Mesothelial cell of epicardium (in vitro differentiated cells): Measurements from ENCODE around the gene SLC44A1. TPM values are rescaled to one million over a fixed set of nuclear protein-coding genes. Genes with fewer than 3 reads are reported as not detected.

Source experiments
- DNase-seq, 2 experiments: peaks; one replicate each; pipeline ENCODE4 v3.0.0; 2021; ENCODE audit warnings: low spot score in 2 of 2; ENCODE audit not compliant: unreplicated experiment in 2 of 2
- H3K27ac Mint-ChIP-seq: 2 replicates; pipeline ENCODE4 v1.8.0; 2021; ENCODE audit warnings: mixed read lengths
- H3K27me3 Mint-ChIP-seq: 2 replicates; pipeline ENCODE4 v1.8.0; 2021; ENCODE audit warnings: low read depth, mixed read lengths
- H3K36me3 Mint-ChIP-seq: 2 replicates; pipeline ENCODE4 v1.8.0; 2021; ENCODE audit warnings: mixed read lengths
- H3K4me1 Mint-ChIP-seq: 2 replicates; pipeline ENCODE4 v1.8.0; 2021; ENCODE audit warnings: mixed read lengths
- H3K4me3 Mint-ChIP-seq: 2 replicates; pipeline ENCODE4 v1.8.0; 2021; ENCODE audit warnings: mild to moderate bottlenecking, moderate library complexity, mixed read lengths
- H3K9me3 Mint-ChIP-seq: 2 replicates; pipeline ENCODE4 v1.8.0; 2021; ENCODE audit warnings: mixed read lengths
- CTCF ChIP-seq: fragments of 200-600 bp; sonication (generic); IDR thresholded peaks from one replicate; pipeline ENCODE4 v1.5.0; 2021; ENCODE audit warnings: antibody characterized with exemption; ENCODE audit not compliant: unreplicated experiment
- total RNA-seq: library from RNA; stranded (reverse); gene quantifications from 3 replicates; pipeline ENCODE4 v1.2.1, GENCODE V29; 2021

The SLC44A1 gene
- total RNA-seq, result 47.5 to 49.0 TPM (median 48.5 TPM) in 3 replicates

GRCh38 chr9:105244003-105244733 lies at the start of gene SLC44A1:
Gene SLC44A1, plus strand, starts transcription at chr9:105244651. Its CDS starts 218 bp downstream, at chr9:105244869.
- Mint-ChIP-seq H3K27me3 (no peaks in the 10 kb centered on the region), H3K4me3 (peak within 1 kb of the TSS; percentile 91), H3K27ac (peak within 1 kb of the TSS; percentile 95), H3K9me3 (no peaks in the 10 kb centered on the region), H3K4me1 (peaks cover 66% of the 10 kb centered on the region), H3K36me3 (no peaks in the 10 kb centered on the region)
- peak; percentile 91 to 94 for DNase-seq
- TF ChIP-seq CTCF, result no peak

GRCh38 chr9:105195259-105195658 lies 49.2 kb upstream of the SLC44A1 start:
- H3K9me3 Mint-ChIP-seq, result no peaks in the 10 kb centered on the region
- no peak overlapping the region for H3K27ac Mint-ChIP-seq
- TF ChIP-seq CTCF, result no peak
- peaks cover 9% of the 10 kb centered on the region for H3K27me3 Mint-ChIP-seq
- DNase-seq, result no peak
- H3K36me3 Mint-ChIP-seq, result no peaks in the 10 kb centered on the region
- H3K4me3 Mint-ChIP-seq, result no peak overlapping the region
- peaks cover 6% of the 10 kb centered on the region for H3K4me1 Mint-ChIP-seq

- Mint-ChIP-seq H3K9me3 (no peaks in the 10 kb centered on the region), H3K4me3 (no peak overlapping the region), H3K27ac (no peak overlapping the region), H3K4me1 (peaks cover 6% of the 10 kb centered on the region), H3K27me3 (peaks cover 6% of the 10 kb centered on the region), H3K36me3 (no peaks in the 10 kb centered on the region)
- no peak for TF ChIP-seq CTCF
- DNase-seq, result no peak
These were observed 46.4 kb upstream of the SLC44A1 start for GRCh38 chr9:105198023-105198422.

- TF ChIP-seq CTCF, result no peak
- DNase-seq, result no peak
- peaks cover 6% of the 10 kb centered on the region for H3K4me1 Mint-ChIP-seq
- H3K9me3 Mint-ChIP-seq, result no peaks in the 10 kb centered on the region
- no peak overlapping the region for H3K4me3 Mint-ChIP-seq
- H3K27ac Mint-ChIP-seq, result no peak overlapping the region
- peaks cover 6% of the 10 kb centered on the region for H3K27me3 Mint-ChIP-seq
- H3K36me3 Mint-ChIP-seq, result no peaks in the 10 kb centered on the region
These were observed 45.6 kb upstream of the SLC44A1 start for GRCh38 chr9:105198865-105199264.

- Mint-ChIP-seq H3K27me3 (no peaks in the 10 kb centered on the region), H3K4me3 (no peak overlapping the region), H3K9me3 (no peaks in the 10 kb centered on the region), H3K36me3 (no peaks in the 10 kb centered on the region), H3K4me1 (peaks cover 9% of the 10 kb centered on the region), H3K27ac (no peak overlapping the region)
- TF ChIP-seq CTCF, result no peak
- no peak for DNase-seq
These were observed 40.0 kb upstream of the SLC44A1 start for GRCh38 chr9:105204416-105204815.
